ENCODE results near the gene CAPZB. TPM values are rescaled to one million over a fixed set of nuclear protein-coding genes. Genes with fewer than 3 reads are reported as not detected.

The CAPZB gene
- total and polyA plus RNA-seq, 7 donors: 179 to 284 (median 224) TPM

GRCh38 chr1:19464696-19465095 is 20.6 kb downstream of the CAPZB start:
- Histone ChIP-seq H3K4me1 (peaks cover 61% of the 10 kb centered on the region), H3K27ac (no peak overlapping the region), H3K4me3 (no peak overlapping the region), H3K9me3 (no peaks in the 10 kb centered on the region), H3K36me3 (ENCODE audit: insufficient read depth in 1 of 2, low read depth in 1 of 2) (no peaks in the 10 kb centered on the region), H3K27me3 (ENCODE audit: insufficient read depth in 3 of 3, low read length in 2 of 3) (no peaks in the 10 kb centered on the region)
- DNase-seq: no peak
- no peak for ATAC-seq
- no peak for TF ChIP-seq CTCF (IDR thresholded peaks at IDR 0.05)
- 87 to 94% (median 92%) methylated on average over 4 of the region's 4 CpGs for WGBS, 3 donors
- intact Hi-C loops (cut with DNase I): loop anchor here in 1 of 2 donors (5.0 kb wide), 1 partner anchor 773 kb away; no protein-coding TSS in a partner anchor

DNA sequence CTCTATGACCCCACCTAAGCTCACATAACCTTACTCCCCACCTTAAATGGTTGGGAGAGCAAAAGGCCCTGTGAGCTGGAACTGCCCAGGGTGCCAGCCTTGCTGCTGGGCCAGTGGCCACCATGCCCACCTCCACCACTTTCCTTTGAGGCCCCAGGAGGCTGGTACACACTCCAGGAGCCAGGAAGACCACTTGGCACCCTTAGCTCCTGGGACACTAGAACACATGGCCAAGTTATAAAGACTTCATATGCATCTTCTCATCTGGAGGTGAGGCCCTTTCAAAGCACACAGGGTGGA is 21.9 kb downstream of the CAPZB start:
- intact Hi-C loops (cut with DNase I): loop anchor here in 1 of 2 donors (5.0 kb wide), 1 partner anchor 774 kb away; no protein-coding TSS in a partner anchor
- H3K36me3 ChIP-seq (ENCODE audit: insufficient read depth in 1 of 2, low read depth in 1 of 2): no peaks in the 10 kb centered on the region

GRCh38 chr1:19462781-19463503 is 22.4 kb downstream of the CAPZB start:
- no peak overlapping the region for H3K4me3 ChIP-seq
- H3K27ac ChIP-seq: peak overlapping the region; percentile 26
- H3K9me3 ChIP-seq: no peaks in the 10 kb centered on the region
- DNase-seq: no peak
- peaks cover 71% of the 10 kb centered on the region for H3K4me1 ChIP-seq
- intact Hi-C loops (cut with DNase I): loop anchor here in 1 of 2 donors (5.0 kb wide), 1 partner anchor 774 kb away; no protein-coding TSS in a partner anchor
- no peaks in the 10 kb centered on the region for H3K27me3 ChIP-seq (ENCODE audit: insufficient read depth in 3 of 3, low read length in 2 of 3)
- ATAC-seq: no peak
- no peak for TF ChIP-seq CTCF (IDR thresholded peaks at IDR 0.05)
- 60 to 66% (median 62%) methylated on average over 10 of the region's 10 CpGs for WGBS, 3 donors
- H3K36me3 ChIP-seq (ENCODE audit: insufficient read depth in 1 of 2, low read depth in 1 of 2): no peaks in the 10 kb centered on the region

More for the DNA sequence above, 21.9 kb downstream of the CAPZB start:
- no peak for TF ChIP-seq CTCF (IDR thresholded peaks at IDR 0.05)
- Histone ChIP-seq H3K27ac (no peak overlapping the region), H3K9me3 (no peaks in the 10 kb centered on the region), H3K4me3 (no peak overlapping the region), H3K4me1 (peaks cover 66% of the 10 kb centered on the region), H3K27me3 (ENCODE audit: insufficient read depth in 3 of 3, low read length in 2 of 3) (no peaks in the 10 kb centered on the region)
- no peak for ATAC-seq
- DNase-seq: no peak

GRCh38 chr1:19461220-19461554 is 24.2 kb downstream of the CAPZB start:
- Histone ChIP-seq H3K27ac (no peak overlapping the region), H3K36me3 (ENCODE audit: insufficient read depth in 1 of 2, low read depth in 1 of 2) (no peaks in the 10 kb centered on the region), H3K4me1 (peaks cover 73% of the 10 kb centered on the region), H3K4me3 (no peak overlapping the region), H3K27me3 (ENCODE audit: insufficient read depth in 3 of 3, low read length in 2 of 3) (no peaks in the 10 kb centered on the region), H3K9me3 (no peaks in the 10 kb centered on the region)
- intact Hi-C loops (cut with DNase I): loop anchor here in 1 of 2 donors (5.0 kb wide), 1 partner anchor 776 kb away; no protein-coding TSS in a partner anchor
- ATAC-seq (peak in 2 of 4 donors; percentile 19 to 28), DNase-seq (no peak)
- 70 to 73% (median 70%) methylated on average over 6 of the region's 6 CpGs for WGBS, 3 donors
- TF ChIP-seq CTCF (IDR thresholded peaks at IDR 0.05): no peak
